ACHN (cell line): ENCODE results near the gene RADX.
A peak's percentile ranks its signal among the peaks of the same experiment; 100 is the strongest.

Experiments used
- DNase-seq: peaks from one replicate; pipeline ENCODE4 v3.0.0-alpha.2; 2015
- in situ Hi-C: cut with HindIII; loops from 2 replicates; pipeline ENCODE4 v1.10.0; 2017; ENCODE audit warnings: low sequenced_read_pairs, low pct_ligation_motif_present, low pct_unique_long_range_greater_than_20kb

RADX gene, protein sequence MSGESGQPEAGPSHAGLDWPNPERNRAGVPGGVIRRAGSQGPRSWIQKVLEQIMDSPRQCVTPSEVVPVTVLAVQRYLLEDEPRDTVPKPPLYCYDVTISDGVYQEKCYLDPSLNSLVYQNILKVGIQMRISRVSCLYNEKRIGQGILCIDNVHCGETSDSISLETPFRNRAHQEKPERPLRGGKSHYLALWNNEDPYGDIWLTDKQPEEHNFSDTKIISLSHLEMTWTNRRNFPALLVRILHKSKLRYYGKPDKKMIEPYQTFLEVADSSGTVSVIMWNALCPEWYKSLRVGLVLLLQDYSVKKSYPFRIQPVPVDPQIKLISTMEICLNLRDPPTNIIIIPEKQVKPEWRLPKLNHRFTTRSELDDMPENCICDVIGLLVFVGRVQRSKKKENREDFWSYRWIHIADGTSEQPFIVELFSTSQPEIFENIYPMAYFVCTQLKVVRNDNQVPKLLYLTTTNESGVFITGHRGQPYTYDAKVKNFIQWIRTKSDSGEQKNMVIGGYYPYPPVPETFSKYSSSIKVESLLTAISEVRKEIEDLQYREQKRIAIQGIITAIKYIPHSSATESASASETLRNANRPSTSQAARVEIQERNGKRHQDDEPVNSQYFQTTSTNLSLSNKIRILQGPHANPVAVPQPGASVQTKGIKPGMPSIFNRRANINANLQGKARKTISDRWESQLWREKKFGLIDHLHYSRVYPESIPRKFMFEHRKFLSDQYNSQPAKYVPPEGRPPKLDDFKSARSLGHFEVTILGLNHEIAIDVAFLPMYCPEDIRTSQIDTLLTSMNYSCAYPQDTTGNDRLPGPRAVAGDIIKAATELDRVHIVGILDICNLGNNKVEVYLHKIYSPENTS

GRCh38 chrX:106611679-106612392 lies at the start of gene RADX:
Gene RADX, plus strand, starts transcription at chrX:106611978. Its CDS starts 103 bp downstream, at chrX:106612081.
- peak; percentile 81 for DNase-seq
- in situ Hi-C loops = no loop called here

DNA sequence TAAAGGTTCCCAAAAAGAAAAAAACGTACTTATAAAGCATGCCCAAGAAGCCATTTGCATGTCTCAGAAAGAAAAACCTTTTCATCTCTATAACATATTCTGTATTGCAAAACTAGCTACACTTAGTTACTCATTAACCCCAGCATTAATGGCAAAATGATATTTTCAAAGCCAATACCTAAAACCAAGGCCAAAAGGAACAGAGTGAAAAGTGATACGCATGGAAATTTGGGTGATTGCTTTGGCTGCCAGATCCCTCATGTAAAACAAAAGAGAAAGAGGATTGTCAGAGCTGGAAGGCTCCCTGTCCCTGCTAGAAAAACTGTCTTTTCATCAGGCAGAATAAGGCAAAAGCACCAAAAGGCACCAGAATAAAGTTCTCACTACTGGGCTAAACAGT lies 46.8 kb upstream of the RADX start:
- DNase-seq = no peak
- in situ Hi-C loops = no loop called here

- in situ Hi-C loops = no loop called here
- DNase-seq = no peak
Observed at GRCh38 chrX:106566362-106566761, 45.4 kb upstream of the RADX start.

DNA sequence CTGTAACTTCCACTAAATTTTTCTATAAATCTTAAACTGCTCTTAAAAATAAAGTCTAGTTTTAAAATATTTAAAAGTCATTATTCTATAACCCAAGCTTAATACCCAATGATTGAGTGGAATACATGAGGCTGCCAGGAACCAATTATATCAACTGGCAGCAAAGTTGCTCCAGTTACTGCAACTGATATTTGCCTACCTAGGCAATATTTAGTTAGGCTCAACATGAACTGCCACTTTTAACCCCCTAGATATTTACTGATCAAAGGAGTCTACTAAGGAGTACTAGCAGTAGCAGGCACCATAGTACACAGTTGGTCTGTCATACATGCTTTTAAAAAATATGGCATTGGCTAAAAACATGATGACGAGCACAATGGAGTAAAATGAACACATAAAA lies 29.9 kb upstream of the RADX start:
- in situ Hi-C loops = no loop called here
- DNase-seq = no peak

GRCh38 chrX:106585478-106585877 lies 26.3 kb upstream of the RADX start:
- no peak for DNase-seq
- in situ Hi-C loops = no loop called here

DNA sequence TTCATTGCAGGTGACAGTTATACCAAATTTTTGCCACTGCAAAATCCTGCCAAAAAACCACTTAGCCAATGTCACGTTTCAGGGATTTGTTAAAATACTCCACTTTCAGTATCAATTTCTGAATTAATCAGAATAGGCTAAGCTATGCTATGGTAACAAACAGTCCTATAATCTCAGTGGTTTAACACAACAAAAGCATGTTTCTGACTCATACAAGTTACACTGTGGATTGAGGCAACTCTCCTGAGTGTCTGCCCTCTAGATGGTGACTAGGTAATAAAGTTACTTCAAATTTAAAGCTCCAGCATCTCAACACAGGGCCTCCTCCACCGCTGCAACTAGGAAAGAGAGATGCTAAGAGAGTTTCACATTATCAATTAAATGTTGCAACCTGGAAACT lies 23.0 kb upstream of the RADX start:
- in situ Hi-C loops = no loop called here
- DNase-seq = no peak

GRCh38 chrX:106599411-106599810 lies 12.4 kb upstream of the RADX start:
- in situ Hi-C loops = no loop called here
- no peak for DNase-seq

- DNase-seq = no peak
- in situ Hi-C loops = no loop called here
Observed at GRCh38 chrX:106606571-106606970, 5.2 kb upstream of the RADX start.

DNA sequence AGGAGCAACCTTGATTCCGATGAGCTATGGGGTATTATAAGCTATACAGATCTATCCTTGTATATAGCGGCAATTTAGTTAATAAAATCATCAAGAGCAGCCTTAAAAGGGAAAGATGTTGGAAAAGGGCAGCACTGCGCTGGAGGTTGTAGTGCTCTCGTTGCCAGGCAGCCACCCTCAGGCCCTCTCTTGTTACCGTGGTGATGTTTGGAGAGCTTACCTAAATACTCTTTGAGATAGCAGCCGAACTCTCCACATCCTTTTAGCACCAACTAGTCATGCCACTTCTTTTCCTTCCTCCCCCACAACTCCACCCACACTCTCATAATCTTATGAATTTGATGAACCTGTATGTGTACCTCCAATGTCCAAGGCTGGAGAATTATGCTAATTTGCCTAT lies 3.8 kb upstream of the RADX start:
- no peak for DNase-seq
- in situ Hi-C loops = no loop called here

- in situ Hi-C loops = no loop called here
- DNase-seq = no peak
Observed at GRCh38 chrX:106611317-106611678, 480 bp upstream of the RADX start.

- DNase-seq = peak; percentile 35
- in situ Hi-C loops = no loop called here
Observed at GRCh38 chrX:106612393-106612763, 600 bp downstream of the RADX start.

- in situ Hi-C loops = no loop called here
- DNase-seq = no peak
Observed at GRCh38 chrX:106613277-106613676, 1.5 kb downstream of the RADX start.

GRCh38 chrX:106615041-106615440 lies 3.3 kb downstream of the RADX start:
- in situ Hi-C loops = no loop called here
- DNase-seq = no peak

- DNase-seq = peak; percentile 25
- in situ Hi-C loops = no loop called here
Observed at GRCh38 chrX:106619797-106620196, 8.0 kb downstream of the RADX start.

- DNase-seq = no peak
- in situ Hi-C loops = no loop called here
Observed at GRCh38 chrX:106621836-106622235, 10.1 kb downstream of the RADX start.

DNA sequence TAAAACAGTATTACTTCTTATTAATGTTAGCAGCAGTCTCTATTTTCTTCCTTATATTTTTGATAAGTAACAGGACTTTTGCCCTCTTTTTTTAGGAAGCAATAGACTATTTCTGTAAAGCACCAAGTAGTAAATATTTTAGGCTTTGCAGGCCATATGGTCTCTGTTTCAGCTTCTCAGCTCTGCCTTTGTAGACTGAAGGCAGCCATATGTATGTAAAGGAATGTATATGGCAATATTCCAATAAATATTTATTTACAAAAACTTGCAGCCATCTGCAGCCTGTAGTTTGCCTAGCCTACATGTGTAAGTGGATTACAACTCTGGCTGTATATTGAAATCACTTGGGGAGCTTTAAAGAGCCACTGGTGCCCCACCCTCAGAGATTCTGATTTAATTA lies 15.0 kb downstream of the RADX start:
- in situ Hi-C loops = no loop called here
- DNase-seq = no peak

GRCh38 chrX:106631615-106632014 lies 19.8 kb downstream of the RADX start:
- DNase-seq = no peak
- in situ Hi-C loops = no loop called here

- no peak for DNase-seq
- in situ Hi-C loops = no loop called here
Observed at GRCh38 chrX:106649523-106650428, 38.0 kb downstream of the RADX start.
